ENCODE measurements around the gene EFCAB12.

DNA sequence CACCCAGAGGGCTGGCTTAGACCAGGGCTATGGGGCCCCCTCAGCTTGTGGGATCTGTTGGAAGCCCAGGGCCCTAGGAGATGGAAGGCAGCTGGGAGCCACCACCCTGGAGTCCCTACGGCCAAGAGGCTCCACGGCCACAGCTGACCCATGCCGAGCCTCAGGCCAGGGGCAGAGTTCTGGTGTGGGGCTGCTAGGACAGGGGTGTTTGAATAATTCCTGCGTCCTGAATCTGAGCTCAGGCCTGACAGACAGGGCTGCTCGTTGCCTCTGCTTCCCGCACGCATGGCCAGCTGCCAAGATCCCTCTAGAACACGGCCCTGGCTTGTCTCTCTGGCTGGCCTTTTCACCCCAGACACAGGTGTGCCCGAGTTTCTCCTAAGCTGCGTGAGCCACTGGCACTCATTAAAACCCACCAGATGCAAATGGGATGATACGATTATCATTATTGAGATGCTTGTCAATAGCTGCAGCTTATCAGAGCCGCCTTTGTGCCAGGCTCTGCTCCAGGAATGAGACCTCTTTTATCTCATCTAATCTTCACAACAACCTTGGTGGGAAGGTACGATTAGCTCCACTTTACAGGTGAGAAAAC is 70.2 kb downstream of the EFCAB12 start:
- TF ChIP-seq, protein P1, sequence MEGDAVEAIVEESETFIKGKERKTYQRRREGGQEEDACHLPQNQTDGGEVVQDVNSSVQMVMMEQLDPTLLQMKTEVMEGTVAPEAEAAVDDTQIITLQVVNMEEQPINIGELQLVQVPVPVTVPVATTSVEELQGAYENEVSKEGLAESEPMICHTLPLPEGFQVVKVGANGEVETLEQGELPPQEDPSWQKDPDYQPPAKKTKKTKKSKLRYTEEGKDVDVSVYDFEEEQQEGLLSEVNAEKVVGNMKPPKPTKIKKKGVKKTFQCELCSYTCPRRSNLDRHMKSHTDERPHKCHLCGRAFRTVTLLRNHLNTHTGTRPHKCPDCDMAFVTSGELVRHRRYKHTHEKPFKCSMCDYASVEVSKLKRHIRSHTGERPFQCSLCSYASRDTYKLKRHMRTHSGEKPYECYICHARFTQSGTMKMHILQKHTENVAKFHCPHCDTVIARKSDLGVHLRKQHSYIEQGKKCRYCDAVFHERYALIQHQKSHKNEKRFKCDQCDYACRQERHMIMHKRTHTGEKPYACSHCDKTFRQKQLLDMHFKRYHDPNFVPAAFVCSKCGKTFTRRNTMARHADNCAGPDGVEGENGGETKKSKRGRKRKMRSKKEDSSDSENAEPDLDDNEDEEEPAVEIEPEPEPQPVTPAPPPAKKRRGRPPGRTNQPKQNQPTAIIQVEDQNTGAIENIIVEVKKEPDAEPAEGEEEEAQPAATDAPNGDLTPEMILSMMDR (IDR thresholded peaks at IDR 0.05): no peak
- TF ChIP-seq EP300 (IDR thresholded peaks at IDR 0.05) (no peak), POLR2A (IDR thresholded peaks at IDR 0.05) (no peak)
